Stimulated activated CD8-positive, alpha-beta memory T cell treated with anti-CD3 and anti-CD28 coated beads, Interleukin-15, amount 100 ng/mL, for 4 hours (primary cell): ENCODE data around the gene CDC42BPA.

Experiments used
- DNase-seq, 2 donors: peaks; one replicate each; pipeline ENCODE4 v3.0.0-alpha.2; 2020; ENCODE audit warnings: low read depth in 2 of 2

CDC42BPA gene

GRCh38 chr1:226980565-226981385 lies 337.5 kb downstream of the CDC42BPA start:
- no peak for DNase-seq

GRCh38 chr1:226980122-226980560 lies 338.2 kb downstream of the CDC42BPA start:
- no peak for DNase-seq

DNA sequence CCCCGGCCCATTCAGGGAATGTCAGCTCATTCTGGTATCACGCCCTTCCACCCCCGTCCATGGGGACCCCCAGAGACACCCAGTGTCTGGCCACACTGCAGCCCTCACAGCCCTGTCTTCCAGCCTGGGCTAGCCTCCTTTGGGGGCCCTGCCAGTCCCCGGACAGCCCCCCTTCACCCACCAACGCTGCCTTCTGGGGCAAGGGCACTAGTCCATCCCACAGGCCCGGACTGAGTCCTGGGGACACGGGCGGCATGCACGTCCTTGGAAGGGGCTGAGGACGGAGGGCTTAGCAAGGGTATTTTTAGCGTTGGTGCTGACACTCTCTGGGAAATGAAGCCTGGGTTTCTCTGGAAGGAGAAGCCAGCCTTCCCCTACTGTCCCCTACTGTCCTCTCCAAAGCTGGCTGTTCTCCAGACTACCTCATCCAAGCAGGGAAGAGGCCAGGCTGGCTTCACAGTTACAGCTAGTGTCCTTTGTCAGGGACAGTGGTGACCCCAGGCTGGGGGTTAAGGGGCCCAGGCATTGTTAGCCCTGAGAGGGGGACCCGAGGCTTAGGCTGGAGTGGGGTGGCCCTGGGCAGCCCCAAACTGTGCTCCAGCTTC lies 338.7 kb downstream of the CDC42BPA start:
- DNase-seq = no peak

DNA sequence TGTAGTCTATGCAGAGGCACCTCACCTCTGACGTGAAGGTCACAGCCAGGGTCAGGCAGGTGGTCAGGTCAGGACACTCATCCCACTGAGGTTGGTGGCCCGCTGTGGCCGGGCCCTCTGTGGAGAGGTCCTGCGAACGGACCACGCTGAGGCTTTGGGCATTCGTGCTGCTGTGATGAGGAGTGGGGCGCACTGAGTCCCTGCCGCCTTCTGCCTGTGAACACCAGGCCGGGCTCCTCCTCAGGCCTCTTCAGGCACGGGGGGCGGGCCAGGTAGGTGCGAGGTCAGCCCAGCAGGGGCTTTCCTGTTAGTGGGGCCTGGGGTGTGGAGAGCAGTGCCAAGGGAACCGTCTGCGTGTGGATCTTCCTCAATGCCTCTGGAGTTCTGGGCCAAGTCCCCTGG lies 339.2 kb downstream of the CDC42BPA start:
- DNase-seq = no peak

GRCh38 chr1:226978432-226979114 lies 339.7 kb downstream of the CDC42BPA start:
- no peak for DNase-seq

DNA sequence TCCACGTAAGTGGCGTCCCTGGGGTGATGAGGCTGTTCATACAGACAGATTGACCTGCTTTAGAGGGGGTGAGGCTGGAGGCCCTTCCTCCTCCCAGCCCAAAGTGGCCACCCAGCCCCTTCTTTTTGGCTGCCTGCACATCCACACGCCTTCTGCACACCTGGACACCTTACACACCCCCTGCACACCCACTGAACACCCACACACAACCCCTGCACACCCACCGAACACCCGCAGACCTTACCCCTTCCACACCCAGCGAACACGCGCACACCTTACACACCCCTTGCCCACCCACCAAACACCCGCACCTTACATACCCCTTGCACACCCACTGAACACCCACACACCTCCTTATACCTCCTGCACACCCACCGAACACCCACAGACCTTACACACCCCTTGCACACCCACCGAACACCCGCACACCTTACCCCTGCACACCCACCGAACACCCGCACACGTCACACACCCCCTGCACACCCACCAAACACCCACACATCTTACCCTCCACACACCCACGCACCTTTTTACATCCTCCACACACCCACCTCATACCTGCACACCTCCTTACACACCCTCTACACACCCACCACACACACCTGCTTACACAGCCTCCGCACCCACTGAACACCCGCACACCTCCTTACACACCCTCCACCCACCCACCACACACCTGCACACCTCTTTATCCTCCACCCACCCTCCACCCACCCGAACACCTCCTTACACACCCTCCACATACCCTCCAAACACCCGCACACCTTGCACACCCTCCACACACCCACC lies 340.5 kb downstream of the CDC42BPA start:
- DNase-seq = no peak

GRCh38 chr1:226976978-226977642 lies 341.2 kb downstream of the CDC42BPA start:
- DNase-seq = no peak

DNA sequence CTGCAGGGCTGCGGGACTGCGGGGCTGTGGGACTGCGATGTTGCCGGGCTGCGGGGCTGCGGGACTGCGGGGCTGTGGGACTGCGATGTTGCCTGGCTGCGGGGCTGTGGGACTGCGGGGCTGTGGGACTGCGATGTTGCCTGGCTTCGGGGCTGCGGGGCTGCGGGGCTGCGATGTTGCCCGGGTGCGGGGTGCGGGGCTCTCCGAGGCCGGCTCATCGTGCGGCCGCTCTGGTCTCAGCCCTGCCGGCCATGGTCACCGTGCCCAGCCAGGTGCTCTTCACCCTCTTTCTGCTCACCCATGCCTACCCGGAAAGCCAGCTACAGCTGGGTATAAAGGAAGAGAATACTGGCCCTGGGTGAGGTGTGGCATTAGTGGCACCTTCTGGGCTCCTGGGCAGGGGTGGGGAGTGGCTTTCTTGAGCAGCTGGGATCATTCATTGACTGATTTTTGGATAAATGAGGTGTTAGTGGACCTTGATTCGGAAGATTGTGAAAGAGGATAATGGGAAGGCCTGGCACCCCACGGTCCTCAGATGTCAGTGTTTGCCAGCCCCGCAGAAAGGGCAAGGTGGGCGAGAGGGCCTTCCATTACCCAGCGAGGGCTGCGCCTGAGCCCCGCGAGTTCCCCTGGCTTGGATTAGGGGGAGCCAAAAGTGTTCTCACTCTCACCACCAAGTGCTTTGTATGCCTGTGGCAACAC lies 341.9 kb downstream of the CDC42BPA start:
- no peak for DNase-seq

DNA sequence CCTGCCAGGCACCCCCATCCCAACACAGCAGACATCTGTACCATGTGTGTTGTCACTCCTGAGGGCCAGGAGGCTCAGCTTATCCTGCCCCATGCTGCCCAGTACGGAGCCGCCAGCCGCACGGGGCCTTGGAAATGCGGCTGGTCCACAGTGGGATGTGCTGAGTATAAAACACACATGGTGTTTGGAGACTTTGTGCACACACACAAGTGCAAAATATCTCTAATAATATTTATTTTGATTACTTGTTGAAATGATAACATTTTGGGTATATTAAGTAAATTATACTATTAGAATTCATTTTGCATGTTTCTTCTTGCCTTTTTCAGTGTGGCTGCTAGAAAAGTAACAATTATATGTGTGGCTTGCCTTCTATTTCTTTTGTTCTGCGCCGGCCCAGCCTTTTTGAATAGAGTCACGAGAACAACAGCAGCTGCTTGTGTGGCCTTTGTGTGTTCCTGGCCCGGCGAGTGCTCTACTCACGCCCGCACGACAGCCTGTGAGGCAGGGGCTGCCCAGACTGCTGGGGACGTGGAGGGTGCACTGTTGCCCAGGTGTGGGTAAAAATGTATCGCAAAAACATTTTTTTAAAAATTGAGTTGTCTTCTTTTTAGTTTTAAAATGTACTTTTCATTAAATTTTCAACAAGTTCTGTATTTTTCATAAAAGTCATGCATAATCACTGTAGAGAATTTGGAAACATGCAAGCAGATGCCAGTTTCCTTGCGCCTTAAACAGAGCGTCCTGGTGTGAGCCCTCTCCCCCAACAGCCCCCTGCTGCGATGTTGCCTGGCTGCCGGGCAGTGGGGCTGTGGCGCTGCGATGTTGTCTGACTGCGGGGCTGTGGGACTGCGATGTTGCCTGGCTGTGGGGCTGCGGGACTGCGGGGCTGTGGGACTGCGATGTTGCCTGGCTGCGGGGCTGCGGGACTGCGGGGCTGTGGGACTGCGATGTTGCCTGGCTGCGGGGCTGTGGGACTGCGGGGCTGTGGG lies 342.7 kb downstream of the CDC42BPA start:
- no peak for DNase-seq

- no peak for DNase-seq
Measured at GRCh38 chr1:226974544-226975258, 343.6 kb downstream of the CDC42BPA start.

- DNase-seq = no peak
Measured at GRCh38 chr1:226973898-226974543, 344.3 kb downstream of the CDC42BPA start.

DNA sequence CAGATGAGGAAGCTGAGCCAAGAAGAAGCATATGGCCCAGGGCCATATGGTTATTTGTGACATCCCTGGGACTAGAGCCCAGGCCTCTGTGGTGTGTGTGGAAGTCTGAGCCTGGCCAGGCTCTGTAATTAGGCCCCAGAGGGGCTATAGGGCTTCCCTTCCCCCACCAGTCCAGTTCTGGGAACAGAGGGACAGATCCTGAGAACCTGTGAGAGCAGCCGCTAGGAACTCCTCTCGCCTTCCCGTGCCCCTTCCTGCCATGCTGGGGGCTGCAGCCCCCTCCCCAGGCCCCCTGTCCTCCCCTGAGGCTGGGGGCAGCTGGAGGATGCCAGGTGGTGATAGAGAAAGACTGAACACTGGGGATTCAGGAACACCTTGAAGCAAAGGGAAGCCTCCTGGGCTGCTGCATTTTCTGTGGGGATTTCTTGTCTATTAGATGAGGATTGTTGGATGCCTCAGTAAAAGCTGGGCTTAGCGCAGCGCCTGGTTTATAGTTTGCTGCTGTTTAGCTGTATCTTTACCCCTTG lies 344.9 kb downstream of the CDC42BPA start:
- no peak for DNase-seq

GRCh38 chr1:226972931-226973330 lies 345.4 kb downstream of the CDC42BPA start:
- no peak for DNase-seq

GRCh38 chr1:226971765-226972164 lies 346.5 kb downstream of the CDC42BPA start:
- no peak for DNase-seq

- DNase-seq = no peak
Measured at GRCh38 chr1:226967665-226968064, 350.6 kb downstream of the CDC42BPA start.

- DNase-seq = no peak
Measured at GRCh38 chr1:226966683-226967082, 351.6 kb downstream of the CDC42BPA start.

GRCh38 chr1:226965581-226966440 lies 352.5 kb downstream of the CDC42BPA start:
- no peak for DNase-seq
